Measurements from ENCODE around the gene CSNK1D.

Gene CSNK1D

DNA sequence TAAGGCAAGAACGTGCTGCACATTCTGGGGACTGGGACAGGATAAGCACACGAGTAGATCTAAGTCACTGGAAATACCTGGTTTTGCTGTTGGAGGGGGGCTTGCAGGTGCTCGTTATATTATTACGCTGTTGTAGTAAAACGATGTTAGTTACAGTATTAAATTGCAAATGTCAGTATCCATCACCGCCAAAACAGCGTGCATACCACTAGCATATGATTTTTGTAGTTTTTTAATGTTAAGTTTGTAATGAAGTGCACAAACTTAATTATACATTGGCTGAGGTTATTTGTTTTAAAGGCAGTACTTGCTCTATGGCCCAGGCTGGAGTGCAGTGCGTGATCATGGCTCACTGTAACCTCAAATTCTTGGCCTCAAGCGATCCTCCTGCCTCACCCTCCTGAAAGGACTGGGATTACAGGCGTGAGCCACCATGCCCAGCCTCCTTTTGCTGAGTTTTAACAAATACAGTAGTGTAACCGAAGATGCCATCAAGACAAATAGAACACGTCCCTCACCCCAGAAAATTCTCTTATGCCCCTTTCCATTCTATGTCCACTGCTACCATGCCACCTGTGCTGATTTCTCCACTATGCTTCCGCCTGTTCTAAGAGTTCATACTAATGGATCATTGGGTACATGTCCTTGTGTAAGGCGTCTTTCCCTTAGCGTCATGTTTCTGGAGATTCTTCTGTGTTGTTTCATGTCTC is 20.7 kb upstream of the CSNK1D start:
- no peak for DNase-seq

DNA sequence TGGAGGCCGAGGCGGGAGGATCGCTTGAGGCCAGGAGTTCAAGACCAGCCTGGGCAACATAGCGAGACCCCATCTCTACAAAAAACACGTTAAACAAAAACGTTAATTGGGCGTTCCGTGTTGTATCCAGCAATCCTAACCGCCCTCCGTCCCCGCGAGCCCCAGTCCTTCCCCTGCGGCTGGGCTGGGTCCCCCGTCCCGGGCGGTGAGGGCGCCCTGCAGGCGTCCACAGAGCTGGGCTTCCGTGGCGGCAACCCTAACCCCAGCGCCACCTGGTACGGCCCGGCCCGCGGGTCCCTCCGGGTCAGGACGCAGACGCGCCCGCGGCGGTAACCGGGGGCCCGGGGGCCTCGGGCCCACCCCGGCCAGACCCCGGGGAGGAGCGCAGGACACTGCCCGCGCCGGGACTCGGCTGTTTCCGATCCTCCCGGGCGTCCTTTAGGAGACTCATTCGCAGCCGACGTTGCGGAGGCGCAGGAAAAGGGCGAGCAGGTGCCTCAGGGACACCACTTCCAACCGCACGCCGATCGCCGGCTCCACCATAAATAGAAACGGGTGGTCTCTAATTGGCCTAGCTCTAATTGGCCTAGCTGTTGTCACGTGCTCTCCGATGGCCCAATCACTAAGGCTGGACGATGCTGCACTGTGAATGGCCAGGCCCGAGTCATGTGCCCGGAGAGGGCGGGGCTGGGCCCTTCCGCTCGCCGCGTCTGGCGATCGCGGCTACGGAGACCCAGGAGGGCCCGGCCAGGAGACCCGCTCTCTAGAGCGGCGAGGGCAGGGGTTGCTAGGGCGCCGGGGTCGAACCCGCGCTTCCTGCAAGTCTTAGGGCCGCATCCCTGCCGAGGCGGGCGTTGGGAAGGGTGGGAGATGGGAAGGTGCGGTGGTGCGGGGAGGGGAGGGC is 19.0 kb upstream of the CSNK1D start:
- DNase-seq: peak; percentile 91

DNA sequence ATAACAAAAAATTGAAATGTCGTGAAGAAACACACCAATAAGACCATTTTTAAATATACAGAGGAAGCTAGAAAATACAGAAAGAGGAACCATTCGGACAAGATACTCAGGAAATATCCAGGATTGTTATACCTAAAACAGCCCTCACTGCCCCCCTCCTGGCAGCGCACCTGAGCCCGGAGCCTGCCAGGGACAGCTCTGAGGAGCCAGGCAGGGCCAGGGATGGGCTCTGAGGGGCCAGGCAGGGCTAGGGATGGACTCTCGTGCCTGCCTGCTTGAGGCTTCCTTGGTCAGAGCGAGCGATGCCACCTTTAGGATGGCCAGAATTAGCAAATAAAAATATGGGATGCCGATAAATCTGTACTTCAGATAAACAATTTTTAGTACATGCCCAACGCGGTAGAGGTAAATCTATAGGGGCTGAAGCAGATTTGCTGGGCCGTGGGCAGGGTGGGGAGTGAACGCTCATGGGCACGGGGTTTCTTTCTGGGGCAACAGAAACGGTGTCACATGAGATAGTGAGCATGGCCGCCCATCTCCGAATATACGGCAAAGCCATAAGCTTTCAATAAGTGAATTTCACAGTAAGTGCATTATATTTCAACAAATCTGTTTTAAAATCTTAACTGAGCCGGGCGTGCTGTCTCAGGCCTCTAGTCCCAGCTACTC is 18.2 kb upstream of the CSNK1D start:
- DNase-seq: no peak

DNA sequence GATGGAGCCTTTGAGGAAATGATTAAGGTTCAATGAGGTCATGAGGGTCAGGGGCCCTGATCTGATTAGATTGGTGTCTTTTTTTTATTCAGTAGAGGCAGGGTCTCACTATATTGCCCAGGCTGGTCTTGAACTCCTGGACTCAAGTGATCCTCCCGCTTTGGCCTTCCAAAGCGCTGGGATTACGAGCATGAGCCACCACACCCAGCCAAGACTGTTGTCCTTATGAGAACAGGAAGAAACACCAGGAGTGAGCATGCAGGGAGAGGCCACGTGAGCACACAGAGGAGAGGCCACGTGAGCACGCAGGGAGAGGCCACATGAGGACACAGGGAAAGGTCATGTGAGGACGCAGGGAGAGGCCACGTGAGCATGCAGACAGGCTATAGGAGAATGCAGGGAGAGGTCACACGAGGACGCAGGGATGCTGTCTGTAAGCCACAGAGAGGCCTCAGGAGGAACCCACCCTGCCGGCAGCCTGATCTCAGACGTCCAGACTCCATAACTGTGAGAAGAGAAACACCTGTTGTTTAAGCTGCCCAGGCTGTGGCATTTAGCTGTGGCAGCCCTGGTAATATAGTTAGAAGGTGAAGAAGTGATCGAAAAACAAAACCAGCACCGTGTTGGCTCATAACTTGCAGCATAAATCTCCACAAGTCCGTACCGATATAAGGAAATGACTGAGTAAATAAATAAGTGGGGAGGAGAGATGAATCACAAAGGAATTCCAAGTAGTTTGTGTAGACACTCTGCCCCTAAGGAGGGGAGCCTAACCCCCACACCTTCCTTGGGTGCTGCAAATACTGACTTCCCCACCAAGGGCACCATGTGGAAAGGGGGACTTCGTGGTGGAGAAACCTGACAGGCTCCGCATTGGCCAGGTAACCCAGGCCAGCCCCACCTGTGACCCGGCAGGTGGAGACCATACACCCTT is 14.6 kb upstream of the CSNK1D start:
- DNase-seq: peak; percentile 41

DNA sequence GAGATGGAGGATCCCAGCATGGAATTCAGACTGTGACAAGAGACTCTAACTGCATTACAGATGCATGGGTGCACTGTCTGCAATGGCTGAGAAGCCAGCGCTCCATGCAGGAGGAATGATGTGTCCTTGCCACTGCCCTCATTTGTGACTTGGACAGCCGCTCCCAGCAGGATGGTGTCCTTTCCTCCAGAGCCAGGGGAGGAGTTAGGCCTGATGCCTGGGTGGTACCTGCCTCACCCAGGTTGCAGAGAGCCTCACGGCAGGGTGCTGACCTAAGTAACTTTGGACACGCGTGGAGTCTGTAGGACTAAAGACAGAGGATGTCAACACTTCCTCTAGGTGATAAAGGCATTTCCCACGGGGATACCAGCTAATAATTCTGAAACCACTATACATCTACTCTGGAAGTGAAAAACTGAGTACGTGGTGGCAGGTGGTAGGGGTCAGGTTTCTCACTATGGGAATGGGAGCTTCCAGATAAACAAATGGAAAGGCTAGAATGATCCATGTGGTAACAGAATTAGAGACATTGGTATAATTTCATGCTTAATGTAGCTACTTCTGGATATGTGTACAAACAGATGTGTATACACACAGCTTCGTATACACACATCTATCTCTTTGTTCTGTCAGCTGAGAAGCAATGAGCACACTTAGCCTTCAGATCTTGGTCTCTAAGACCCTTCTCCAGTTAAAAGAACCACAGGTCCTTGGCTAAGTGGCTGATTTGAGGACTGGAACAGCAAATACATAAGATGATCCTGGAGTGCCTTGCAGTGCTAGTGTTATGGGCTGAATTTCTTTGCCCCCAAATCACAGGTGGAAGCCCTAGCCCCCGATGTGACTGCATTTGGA is 13.7 kb upstream of the CSNK1D start:
- no peak for DNase-seq

DNA sequence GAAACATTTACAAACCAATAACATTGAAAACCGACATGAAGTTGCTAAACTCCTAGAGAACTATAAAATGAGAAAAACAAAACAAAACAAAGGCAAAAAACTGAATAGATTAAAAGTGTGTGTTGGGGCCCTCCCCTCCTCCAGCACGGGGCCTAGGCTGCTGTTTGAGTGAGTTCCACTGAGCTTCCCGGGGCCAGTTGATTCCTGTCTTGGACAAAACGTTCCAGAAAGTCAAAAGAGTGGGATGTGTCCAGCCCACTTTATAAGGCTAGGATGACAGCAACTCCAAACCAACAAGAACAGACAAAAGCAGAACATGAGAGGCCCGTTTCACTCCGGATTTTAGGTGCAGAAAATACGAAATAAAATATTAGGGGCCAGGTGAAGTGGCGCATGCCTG is 11.6 kb upstream of the CSNK1D start:
- DNase-seq: no peak

DNA sequence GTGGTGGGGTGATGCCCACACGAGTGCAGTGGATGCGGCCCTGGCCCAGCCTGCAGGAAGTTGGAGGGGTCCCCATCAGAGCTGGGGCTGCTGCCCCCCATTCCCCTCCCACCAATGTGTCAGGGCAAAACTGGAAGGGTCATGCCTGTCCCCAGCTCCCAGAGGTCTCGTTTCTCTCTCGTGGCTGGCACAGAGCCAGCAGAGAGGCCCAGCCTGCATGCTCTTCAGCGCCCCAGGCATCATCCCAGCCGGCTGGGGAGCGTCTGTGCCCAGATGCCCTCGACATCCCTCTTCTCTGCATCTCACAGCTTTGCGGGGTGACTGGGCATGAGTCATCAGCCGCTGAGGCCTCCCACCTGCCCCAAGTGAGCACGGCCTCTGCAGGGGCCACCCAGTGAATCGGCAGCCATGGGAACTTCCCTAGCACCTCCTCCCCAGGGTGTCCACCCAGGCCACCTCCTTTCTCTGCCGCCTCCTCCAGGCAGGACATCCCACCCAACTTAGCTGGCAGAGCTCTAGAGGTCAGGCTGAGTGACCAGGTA is 9.8 kb upstream of the CSNK1D start:
- peak; percentile 24 for DNase-seq

DNA sequence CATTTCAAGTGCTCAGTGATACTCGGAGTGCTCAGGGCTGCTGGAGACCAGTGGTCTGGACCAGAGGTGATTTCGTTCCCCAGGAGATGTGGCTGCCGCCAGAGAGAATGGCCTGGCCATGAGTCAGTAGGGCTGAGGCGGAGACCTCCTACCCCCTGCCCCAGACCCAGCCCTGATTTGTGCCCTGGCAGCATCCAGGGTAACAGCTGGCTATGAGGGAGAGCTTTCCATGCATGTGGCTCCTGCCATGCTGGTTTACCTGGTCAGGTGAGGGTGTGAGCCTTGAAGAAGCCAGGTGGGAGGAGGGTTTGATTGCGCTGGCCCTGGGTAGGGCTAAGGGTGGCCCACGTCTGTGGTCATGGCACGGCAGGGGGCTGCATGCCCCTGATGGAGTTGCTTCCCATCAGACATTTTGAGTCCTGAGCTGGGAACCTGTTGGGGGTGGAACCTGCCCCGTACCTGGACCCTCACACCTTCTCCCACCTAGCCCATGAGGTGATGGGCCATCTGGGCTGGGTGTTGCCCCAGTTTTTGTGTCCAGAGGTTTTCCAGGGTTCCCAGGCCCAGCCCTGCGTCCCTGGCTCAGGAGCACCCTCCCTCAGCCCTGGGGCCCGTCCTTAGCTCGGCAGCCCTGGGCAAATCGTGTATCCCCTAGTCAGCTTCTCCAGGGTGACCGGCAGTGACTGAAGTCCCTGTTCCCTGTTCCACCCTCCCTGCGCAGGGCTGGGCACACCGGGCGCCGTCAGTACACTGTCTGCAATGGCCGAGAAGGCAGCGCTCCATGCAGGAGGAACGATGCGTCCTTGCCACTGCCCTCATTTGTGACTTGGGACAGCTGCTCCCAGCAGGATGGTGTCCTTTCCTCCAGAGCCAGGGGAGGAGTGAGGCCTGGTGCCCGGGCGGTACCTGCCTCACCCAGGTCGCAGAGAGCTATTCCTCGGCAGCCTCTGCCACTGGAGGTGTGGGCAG is 9.0 kb upstream of the CSNK1D start:
- no peak for DNase-seq

DNA sequence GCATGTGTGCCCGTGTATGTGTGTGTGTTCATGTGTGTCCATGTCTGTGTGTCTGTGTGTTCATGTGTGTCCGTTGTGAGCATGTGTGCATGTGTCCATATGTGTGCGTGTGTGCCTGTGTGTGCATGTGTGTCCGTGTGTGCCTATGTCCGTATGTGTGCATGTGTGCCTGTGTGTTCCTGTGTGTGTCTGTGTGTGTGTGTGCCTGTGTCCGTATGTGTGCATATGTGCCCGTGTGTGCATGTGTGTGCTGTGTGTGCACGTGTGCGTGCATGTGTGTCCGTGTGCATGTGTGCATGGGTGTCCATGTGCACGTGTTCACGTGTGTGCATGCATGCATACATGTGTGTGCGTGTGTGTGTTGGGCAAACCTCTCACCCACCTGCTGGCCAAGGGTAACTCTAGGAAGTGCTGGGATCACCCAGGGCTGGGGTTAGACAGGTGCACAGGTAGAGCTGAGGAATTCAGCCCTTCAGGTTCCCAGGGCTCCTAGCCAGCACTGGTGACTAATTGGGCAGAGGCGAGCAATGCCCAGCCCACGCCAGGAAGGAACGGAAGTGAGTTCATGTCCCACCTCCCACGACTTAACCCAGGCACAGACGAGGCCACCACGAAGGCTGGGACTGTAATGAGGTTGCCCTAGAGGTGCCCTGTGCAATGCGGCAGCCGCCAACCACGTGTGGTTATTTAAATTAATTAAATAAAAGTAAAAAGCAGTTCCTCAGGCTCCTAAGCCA is 8.2 kb upstream of the CSNK1D start:
- no peak for DNase-seq

DNA sequence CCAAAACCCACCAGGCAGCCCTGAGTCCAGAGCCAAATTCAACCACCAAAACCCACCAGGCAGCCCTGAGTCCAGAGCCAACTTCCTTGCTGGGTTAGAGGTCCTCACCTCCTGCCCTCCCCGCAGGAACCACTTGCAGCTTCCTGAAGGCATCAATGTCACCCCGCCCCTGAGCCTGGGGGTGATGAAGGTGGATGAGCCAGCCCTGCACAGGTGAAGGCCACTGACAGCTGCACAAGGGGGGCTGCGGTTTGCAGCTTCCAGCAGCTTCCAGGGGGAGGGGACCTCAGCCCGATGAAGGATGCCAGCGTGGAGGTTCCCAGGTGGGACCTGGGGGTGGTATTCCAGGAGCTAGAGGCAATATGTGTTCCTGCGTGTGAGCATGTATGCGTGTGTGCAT is 7.6 kb upstream of the CSNK1D start:
- no peak for DNase-seq

DNA sequence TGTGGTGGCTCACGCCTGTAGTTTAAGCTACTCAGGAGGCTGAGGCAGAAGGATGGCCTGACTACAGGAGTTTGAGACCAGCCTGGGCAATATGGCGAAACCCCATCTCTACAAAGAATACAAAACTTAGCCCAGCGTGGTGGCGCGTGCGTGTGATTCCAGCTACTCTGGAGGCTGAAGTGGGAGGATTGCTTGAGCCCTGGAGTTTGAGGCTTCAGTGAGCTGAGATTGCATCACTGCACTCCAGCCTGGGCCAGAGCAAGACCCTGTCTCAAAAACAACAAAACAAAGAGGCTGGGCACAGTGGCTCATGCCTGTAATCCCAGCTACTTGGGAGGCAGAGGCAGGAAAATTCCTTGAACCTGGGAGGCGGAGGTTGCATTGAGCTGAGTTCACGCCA is 7.0 kb upstream of the CSNK1D start:
- DNase-seq: no peak

DNA sequence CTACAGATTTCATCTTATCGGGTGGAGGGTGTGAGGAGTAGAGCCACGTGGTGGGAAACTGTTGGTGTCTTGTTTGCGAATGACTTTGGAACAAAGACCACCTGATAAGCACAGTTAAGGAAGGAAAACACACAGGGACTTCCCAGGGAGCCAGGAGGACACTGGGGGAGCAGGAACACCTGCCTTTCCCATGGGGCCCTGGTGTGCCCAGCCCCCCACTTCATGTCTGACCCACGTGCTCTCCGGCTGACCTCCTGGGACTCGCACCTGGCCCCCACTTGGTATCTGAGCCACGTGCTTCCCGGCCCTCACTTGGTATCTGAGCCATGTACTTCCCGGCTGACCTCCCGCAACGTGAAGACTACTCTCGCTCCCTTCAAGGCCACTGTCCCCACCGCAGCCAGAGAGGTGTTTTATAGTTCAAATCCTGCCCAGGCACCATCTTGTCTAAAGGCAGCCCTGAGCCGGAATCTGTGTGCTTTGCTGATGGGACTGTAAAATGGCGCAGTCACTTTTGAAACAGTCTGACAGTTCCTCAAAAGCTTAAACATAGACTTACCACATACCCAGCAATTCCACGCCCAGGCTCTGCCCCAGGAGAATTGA is 5.4 kb upstream of the CSNK1D start:
- DNase-seq: peak; percentile 71

DNA sequence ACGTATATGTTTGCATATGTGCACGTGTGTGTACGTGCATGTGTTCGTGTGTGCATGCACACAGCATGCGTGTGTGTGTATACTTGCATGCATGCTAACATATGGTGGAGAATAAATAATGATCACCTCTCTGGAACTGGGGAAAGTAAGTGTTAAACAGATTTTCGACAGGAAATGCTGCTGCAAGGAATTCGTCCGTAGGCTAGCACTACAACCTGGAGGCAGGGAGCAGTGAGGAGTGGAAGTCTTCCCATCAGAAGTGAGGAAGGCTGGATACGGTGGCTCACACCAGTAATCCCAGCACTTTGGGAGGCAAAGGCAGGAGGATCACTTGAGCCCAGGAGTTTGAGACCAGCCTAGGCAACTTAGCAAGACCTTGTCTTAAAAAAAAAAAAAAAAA is 4.8 kb upstream of the CSNK1D start:
- no peak for DNase-seq

DNA sequence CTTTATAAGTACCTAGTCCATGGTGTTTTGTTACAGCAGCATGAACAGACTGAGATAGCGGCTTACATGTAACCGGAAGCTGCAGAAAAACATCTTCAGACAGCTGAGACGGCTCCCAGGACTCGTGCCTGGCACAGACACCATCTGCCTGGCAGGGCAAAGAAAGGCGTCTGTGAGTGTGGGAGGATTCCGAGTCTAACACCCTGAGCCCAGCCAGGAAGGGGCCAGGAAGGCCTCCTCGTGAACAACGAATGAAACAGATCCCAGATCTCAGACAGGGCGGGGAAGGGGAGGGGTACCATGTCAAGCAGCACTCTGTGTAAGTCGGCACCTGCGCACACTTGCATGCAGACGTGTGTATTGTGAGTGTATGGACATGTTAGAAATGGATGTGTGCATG is 4.4 kb upstream of the CSNK1D start:
- no peak for DNase-seq

DNA sequence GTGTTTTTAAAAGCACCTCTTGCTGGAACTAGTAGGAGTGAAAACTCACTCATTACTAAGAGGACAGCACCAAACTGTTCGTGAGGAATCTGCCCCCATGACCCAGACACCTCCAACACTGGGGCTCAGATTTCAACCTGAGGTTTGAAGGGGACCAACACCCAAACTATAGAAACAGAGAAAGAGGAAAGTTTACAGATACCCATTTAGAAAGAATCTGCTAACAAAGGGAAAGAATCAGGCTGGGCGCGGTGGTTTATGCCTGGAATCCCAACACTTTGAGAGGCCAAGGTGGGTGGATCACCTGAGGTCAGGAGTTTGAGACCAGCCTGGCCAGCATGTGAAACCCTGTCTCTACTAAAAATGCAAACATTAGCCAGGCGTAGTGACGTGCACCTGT is 3.4 kb upstream of the CSNK1D start:
- no peak for DNase-seq

DNA sequence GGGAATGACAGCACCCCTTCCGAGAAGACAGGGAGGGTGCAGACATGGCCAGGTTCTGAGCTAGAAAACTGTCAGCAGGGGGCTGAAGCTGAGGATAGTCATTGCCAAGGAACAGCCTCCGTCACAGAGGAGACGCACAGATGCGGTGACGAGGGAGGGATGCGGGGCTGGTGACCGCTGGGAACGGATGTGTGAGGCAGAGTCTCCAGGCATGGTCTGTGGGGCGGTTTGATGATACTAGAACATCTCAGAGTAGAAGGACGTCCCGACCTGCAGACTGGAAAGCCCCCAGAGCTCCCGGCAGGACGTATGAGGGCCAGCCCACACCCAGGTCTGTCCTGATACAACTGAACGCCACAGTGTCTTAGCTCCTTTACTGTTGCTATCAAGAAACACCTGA is 1.8 kb upstream of the CSNK1D start:
- no peak for DNase-seq

DNA sequence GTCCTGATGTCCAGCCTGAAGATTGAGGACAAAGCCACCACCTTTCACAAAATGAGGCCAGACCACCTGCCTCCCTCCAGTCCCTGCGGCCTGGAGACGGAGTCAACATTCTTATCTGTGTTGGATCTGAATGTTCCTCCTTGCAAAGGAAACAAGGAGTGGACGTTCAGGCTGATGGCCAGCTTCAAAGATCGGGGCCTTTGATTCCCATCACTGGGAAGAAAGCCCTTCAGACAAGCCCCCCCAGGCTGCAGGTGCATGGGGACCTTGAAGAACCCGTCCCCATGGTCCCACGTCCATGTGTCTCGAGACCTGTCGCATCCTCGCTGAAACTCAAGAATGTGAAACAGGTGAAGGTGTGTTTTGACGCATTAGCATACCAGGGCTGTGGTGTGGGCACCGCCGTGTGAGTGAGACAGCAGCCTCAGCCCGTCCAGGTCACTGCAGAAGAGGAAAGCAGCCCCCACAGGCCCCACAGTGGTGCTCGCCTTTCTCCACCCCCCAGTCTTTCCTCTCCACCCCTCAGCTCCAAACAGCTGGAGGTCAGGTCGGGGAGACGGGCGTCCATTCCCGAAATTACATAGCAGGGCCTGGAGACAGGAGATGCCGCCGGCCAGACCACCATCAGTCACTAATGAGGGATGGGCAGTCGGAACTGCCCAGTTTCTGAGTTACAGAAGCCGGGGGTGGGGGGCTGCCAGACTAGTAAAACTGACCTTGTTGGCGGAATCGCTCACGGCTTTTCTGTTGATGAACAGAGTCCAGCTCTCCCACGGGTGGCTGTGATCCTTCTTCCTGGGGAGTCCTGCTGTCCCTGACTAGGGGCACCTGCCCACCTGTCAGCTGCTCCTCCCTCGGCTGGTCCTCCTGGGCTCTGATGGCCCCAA is 877 bp upstream of the CSNK1D start:
- no peak for DNase-seq
